B cell (primary cell): ENCODE data around the gene TMEM35B. TPM values are rescaled to one million over a fixed set of nuclear protein-coding genes. Genes with fewer than 3 reads are reported as not detected.

Source experiments
- ATAC-seq: fragments of 200-7000 bp; cut with Tn5 transposase; one replicate; pipeline ENCODE4 v1.10.0; 2021; ENCODE audit warnings: low read depth, mild to moderate bottlenecking, moderate number of reproducible peaks, moderate library complexity
- CTCF ChIA-PET: fragments of 350-600 bp; sonication (Branson Sonifier 250); formaldehyde crosslinking; loops from one replicate; lab custom pipeline; 2021; ENCODE audit warnings: antibody characterized with exemption, inconsistent platforms; lab: Charles Lee
- POLR2A ChIA-PET: fragments of 350-600 bp; sonication (Branson Sonifier 250); formaldehyde crosslinking; loops from one replicate; lab custom pipeline; 2021; ENCODE audit warnings: antibody characterized with exemption; lab: Charles Lee
- DNase-seq: peaks from one replicate; pipeline ENCODE4 v3.0.0; 2013
- H2AFZ ChIP-seq: 2 replicates; pipeline ENCODE4 v1.6.1; 2012; ENCODE audit warnings: mild to moderate bottlenecking, low read depth, low read length; ENCODE audit not compliant: insufficient read depth, poor library complexity, severe bottlenecking
- H3K27ac ChIP-seq, 2 donors: 1 replicate in 1 of 2; 2 replicates in 1 of 2; pipeline ENCODE4 v1.5.1; 2012 to 2013; ENCODE audit warnings: low read length in 2 of 2, mild to moderate bottlenecking in 2 of 2, moderate library complexity in 1 of 2
- H3K27me3 ChIP-seq, 4 experiments: fragments of 200-600 bp in 1 of 4; sonication (generic) in 1 of 4; replicated peaks in 1 of 4; 1 replicate in 2 of 4; 2 replicates in 2 of 4; pipeline versions ENCODE4 v1.6.1 to v1.7.0; 2013 to 2016; ENCODE audit warnings: low read length in 3 of 4, mild to moderate bottlenecking in 2 of 4, mixed read lengths in 1 of 4, moderate library complexity in 1 of 4; ENCODE audit not compliant: insufficient read depth in 4 of 4, control insufficient read depth in 3 of 4; ENCODE audit errors: control extremely low read depth in 1 of 4
- H3K36me3 ChIP-seq, 2 experiments: replicated peaks in 1 of 2; 1 replicate in 1 of 2; 2 replicates in 1 of 2; pipeline versions ENCODE4 v1.6.1 to v1.7.1; 2013; ENCODE audit warnings: low read length in 1 of 2; ENCODE audit not compliant: insufficient read depth in 2 of 2, control insufficient read depth in 1 of 2; ENCODE audit errors: control extremely low read depth in 1 of 2, extremely low read depth in 1 of 2
- H3K4me1 ChIP-seq, 2 donors: fragments of 200-600 bp in 1 of 2; sonication (generic) in 1 of 2; 1 replicate in 1 of 2; 2 replicates in 1 of 2; pipeline versions ENCODE4 v1.5.1 to v1.6.1; 2013 to 2017; ENCODE audit warnings: low read length in 2 of 2; ENCODE audit not compliant: control insufficient read depth in 2 of 2, insufficient read depth in 2 of 2
- H3K4me2 ChIP-seq: replicated peaks from 2 replicates; pipeline ENCODE3; 2012; ENCODE audit warnings: mild to moderate bottlenecking, low read depth, low read length; ENCODE audit not compliant: poor library complexity, severe bottlenecking
- H3K4me3 ChIP-seq, 5 experiments: fragments of 200-600 bp in 1 of 5; sonication (generic) in 1 of 5; 1 replicate in 3 of 5; 2 replicates in 2 of 5; pipeline versions ENCODE4 v1.5.1 to v1.7.0; 2011 to 2016; ENCODE audit warnings: low read length in 4 of 5, mild to moderate bottlenecking in 4 of 5, low read depth in 2 of 5, control low read depth in 1 of 5, moderate library complexity in 1 of 5; ENCODE audit not compliant: insufficient read depth in 1 of 5; ENCODE audit errors: control extremely low read depth in 1 of 5, extremely low read depth in 1 of 5
- H3K79me2 ChIP-seq: fragments of 200-600 bp; sonication (generic); one replicate; pipeline ENCODE4 v1.6.0; 2016; ENCODE audit warnings: low read length; ENCODE audit not compliant: control insufficient read depth, insufficient read depth
- H3K9ac ChIP-seq: fragments of 200-600 bp; sonication (generic); 2 replicates; pipeline ENCODE4 v1.6.1; 2017; ENCODE audit warnings: mild to moderate bottlenecking, low read length, moderate library complexity
- H3K9me3 ChIP-seq, 3 donors: one replicate each; pipeline versions ENCODE4 v1.6.1 to v1.7.1; 2013; ENCODE audit warnings: low read length in 2 of 3; ENCODE audit not compliant: control insufficient read depth in 2 of 3, insufficient read depth in 1 of 3; ENCODE audit errors: control extremely low read depth in 1 of 3
- H4K20me1 ChIP-seq: 2 replicates; pipeline ENCODE4 v1.6.0; 2012; ENCODE audit warnings: mild to moderate bottlenecking, low read length; ENCODE audit not compliant: insufficient read depth, control insufficient read depth, poor library complexity, severe bottlenecking
- H3K27ac Mint-ChIP-seq: one replicate; pipeline ENCODE4 v1.8.0; 2021; ENCODE audit warnings: mixed read lengths
- H3K27me3 Mint-ChIP-seq: one replicate; pipeline ENCODE4 v1.8.0; 2021; ENCODE audit warnings: mixed read lengths
- H3K4me1 Mint-ChIP-seq: one replicate; pipeline ENCODE4 v1.8.0; 2021; ENCODE audit warnings: mixed read lengths
- H3K4me3 Mint-ChIP-seq: one replicate; pipeline ENCODE4 v1.8.0; 2021; ENCODE audit warnings: mixed read lengths
- H3K9me3 Mint-ChIP-seq: one replicate; pipeline ENCODE4 v1.8.0; 2022; ENCODE audit warnings: mixed read lengths; ENCODE audit not compliant: insufficient read depth
- EZH2 ChIP-seq: IDR thresholded peaks from 2 replicates; pipeline ENCODE4 v1.6.1; 2012; ENCODE audit warnings: borderline replicate concordance, low read depth, mild to moderate bottlenecking, moderate library complexity, low read length; ENCODE audit not compliant: insufficient read depth, poor library complexity, severe bottlenecking
- WGBS: methylation state at CpG from one replicate; pipeline ENCODE4 v1.1.5; 2013; ENCODE audit warnings: missing lambda C conversion rate; ENCODE audit not compliant: insufficient coverage; 5-methylcytosine and 5-hydroxymethylcytosine counted together
- intact Hi-C: fragments of 100-400 bp; cut with micrococcal nuclease; formaldehyde crosslinking; loops from one replicate; pipeline ENCODE4 v1.10.0; 2022
- polyA plus RNA-seq: library from polyadenylated mRNA; depleted of rRNA; stranded (reverse); fragments of >200 nt; gene quantifications from 2 replicates; pipeline ENCODE4 v1.2.3, GENCODE V29; 2012
- total RNA-seq, 2 donors: library from RNA; stranded (reverse); fragments of 120-200 nt in 1 of 2; gene quantifications; 1 replicate in 1 of 2; 2 replicates in 1 of 2; pipeline versions ENCODE4 v1.2.3 to v1.2.4, GENCODE V29; 2013 to 2022
- TF ChIP-seq, protein P1 (sequence below): fragments of 200-600 bp; IDR thresholded peaks from one replicate; pipeline ENCODE4 v1.8.0; 2022; ENCODE audit warnings: antibody characterized with exemption, mild to moderate bottlenecking

TMEM35B gene
- total and polyA plus RNA-seq, 2 donors (not counting 1 experiment from before 2014, with no cell fraction given), result 15.9 to 16.2 TPM

DNA sequence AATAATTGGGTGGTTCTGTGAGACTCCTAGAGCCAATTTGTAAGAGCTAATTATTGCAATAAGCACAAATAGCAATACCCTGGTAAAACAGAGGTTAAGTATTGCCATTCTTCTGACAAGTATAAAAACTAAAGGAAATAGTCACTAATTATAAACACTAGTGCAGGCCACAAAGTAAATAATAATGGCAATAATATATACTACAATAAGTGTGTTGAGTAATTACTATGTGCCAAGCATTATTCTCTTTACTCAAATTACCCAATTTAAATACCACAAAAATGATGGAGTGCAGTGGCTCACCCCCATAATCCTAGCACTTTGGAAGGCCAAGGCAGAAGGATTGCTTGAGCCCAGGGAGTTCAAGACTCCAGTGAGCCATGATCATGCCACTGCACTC lies 31.3 kb upstream of the TMEM35B start:
- Histone ChIP-seq H3K4me3 (no peak overlapping the region), H4K20me1 (no peaks in the 10 kb centered on the region), H3K9me3 (no peaks in the 10 kb centered on the region), H3K36me3 (peaks cover 16 to 33% of the 10 kb centered on the region in 2 experiments), H3K4me1 (no peaks in the 10 kb centered on the region), H3K27me3 (no peaks in the 10 kb centered on the region), H3K9ac (no peak overlapping the region), H2AFZ (no peak overlapping the region), H3K27ac (no peak overlapping the region), H3K79me2 (no peaks in the 10 kb centered on the region), H3K4me2 (no peak overlapping the region)
- no peak for DNase-seq
- intact Hi-C loops, result no loop called here
- H3K9me3 Mint-ChIP-seq, result no peaks in the 10 kb centered on the region
- CTCF ChIA-PET, result no interaction called here
- no peak for ATAC-seq
- H3K27me3 Mint-ChIP-seq, result no peaks in the 10 kb centered on the region
- POLR2A ChIA-PET, result no interaction called here
- H3K27ac Mint-ChIP-seq, result no peak overlapping the region
- TF ChIP-seq, protein P1, sequence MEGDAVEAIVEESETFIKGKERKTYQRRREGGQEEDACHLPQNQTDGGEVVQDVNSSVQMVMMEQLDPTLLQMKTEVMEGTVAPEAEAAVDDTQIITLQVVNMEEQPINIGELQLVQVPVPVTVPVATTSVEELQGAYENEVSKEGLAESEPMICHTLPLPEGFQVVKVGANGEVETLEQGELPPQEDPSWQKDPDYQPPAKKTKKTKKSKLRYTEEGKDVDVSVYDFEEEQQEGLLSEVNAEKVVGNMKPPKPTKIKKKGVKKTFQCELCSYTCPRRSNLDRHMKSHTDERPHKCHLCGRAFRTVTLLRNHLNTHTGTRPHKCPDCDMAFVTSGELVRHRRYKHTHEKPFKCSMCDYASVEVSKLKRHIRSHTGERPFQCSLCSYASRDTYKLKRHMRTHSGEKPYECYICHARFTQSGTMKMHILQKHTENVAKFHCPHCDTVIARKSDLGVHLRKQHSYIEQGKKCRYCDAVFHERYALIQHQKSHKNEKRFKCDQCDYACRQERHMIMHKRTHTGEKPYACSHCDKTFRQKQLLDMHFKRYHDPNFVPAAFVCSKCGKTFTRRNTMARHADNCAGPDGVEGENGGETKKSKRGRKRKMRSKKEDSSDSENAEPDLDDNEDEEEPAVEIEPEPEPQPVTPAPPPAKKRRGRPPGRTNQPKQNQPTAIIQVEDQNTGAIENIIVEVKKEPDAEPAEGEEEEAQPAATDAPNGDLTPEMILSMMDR, result no peak
- TF ChIP-seq EZH2, result no peak
- H3K4me3 Mint-ChIP-seq, result no peak overlapping the region
- no peaks in the 10 kb centered on the region for H3K4me1 Mint-ChIP-seq

DNA sequence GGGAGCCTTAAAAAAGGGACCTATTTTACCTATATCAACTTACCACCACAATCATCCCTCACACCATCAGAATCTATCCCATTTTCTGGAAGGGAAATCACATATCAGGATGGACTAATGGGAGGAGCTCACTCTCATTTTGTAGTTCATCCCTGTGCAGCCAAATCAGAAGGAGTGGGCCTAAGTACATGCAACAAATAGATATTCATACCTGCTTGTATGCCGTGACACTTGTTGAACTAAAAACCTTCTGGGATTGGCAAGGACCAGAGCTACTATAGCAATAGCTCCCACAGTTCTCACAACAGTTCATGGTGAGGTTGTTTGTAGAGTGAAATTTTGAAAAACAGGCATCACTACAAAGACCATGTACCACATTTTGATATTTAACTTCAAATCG lies 29.3 kb upstream of the TMEM35B start:
- no peaks in the 10 kb centered on the region for H3K9me3 ChIP-seq
- H3K4me1 ChIP-seq, result no peaks in the 10 kb centered on the region
- ChIA-PET POLR2A (interaction anchor here (0.6 kb wide), 1 partner anchor 25 kb away, joined by 3 read pairs; no protein-coding TSS in a partner anchor), CTCF (interaction anchor here (0.8 kb wide), 1 partner anchor 9 kb away, joined by 3 read pairs; no protein-coding TSS in a partner anchor)
- no peak for TF ChIP-seq EZH2
- TF ChIP-seq, protein P1, result no peak
- H3K79me2 ChIP-seq, result no peaks in the 10 kb centered on the region
- H4K20me1 ChIP-seq, result no peaks in the 10 kb centered on the region
- no peaks in the 10 kb centered on the region for H3K9me3 Mint-ChIP-seq
- H2AFZ ChIP-seq, result no peak overlapping the region
- H3K27me3 Mint-ChIP-seq, result no peaks in the 10 kb centered on the region
- H3K4me2 ChIP-seq, result no peak overlapping the region
- DNase-seq (no peak), ATAC-seq (no peak)
- intact Hi-C loops, result no loop called here
- H3K27ac ChIP-seq, result no peak overlapping the region
- H3K27ac Mint-ChIP-seq, result no peak overlapping the region
- H3K4me3 Mint-ChIP-seq, result no peak overlapping the region
- WGBS, result no CpG with 5 or more reads among the region's 2 CpGs
- H3K27me3 ChIP-seq, result no peaks in the 10 kb centered on the region
- no peak overlapping the region for H3K4me3 ChIP-seq
- no peak overlapping the region for H3K9ac ChIP-seq
- no peaks in the 10 kb centered on the region for H3K4me1 Mint-ChIP-seq
- H3K36me3 ChIP-seq, result peaks cover 22 to 44% of the 10 kb centered on the region in 2 experiments
